Ramos (cell line): Measurements from ENCODE around the gene RAD51B.
"Not testable (repeated sequence)": the region's sequence is repeated elsewhere in the genome, so short reads cannot be mapped to it uniquely, and the experiment has no call there.

Experiments used
- in situ Hi-C: fragments of 300-500 bp; cut with MboI; formaldehyde crosslinking; loops from one replicate; pipeline ENCODE4 v1.14.3; 2022; ENCODE audit warnings: low sequenced_read_pairs; ENCODE audit not compliant: unreplicated experiment

The RAD51B gene

DNA sequence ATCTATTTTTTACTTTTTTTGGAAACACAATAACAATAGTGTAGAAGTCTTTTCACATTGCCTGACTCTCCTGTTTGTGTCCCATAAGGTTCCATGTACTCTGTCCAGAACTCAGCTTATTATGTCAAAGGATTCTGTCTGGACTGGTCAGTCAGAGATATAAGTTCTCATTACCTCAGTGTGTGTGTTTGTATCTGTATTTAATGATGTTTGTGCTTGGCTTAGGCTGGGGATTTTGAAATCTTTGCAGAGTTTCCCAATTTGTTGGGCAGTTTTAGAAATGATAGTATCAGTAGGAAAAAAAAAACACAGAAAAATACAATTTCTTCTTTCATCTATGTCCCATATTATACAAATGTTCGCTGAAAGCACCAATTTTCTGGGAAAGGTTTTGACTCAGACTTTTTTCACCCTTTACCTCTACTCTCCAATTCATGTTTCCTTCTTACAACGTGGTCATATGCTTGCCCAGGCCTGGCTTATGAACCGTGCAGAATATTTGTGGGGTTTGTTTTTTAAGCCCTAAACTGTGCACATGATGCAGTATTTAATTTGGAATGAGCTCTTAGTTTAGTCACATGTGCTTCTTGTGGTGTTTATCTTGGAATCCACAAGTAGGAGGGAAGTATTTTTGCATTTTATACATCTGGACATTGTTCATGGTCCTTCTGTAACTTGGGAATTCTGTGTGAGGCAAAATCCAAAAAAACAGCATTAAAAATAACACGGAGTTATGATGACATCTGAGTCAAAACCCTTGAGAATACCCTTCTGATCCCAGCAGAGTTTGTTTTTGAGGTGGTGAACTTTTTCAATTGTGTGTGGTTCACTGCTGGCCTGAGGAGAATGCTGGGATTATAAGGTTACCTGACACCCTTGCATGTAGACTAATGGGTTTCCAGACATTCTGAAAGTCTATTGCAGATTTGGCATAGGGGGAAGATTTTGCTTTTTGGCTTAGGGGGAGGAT, 121.2 kb downstream of the RAD51B start:
- in situ Hi-C loops: loop anchor here (25.0 kb wide), 1 partner anchor 297 kb away; no protein-coding TSS in a partner anchor

DNA sequence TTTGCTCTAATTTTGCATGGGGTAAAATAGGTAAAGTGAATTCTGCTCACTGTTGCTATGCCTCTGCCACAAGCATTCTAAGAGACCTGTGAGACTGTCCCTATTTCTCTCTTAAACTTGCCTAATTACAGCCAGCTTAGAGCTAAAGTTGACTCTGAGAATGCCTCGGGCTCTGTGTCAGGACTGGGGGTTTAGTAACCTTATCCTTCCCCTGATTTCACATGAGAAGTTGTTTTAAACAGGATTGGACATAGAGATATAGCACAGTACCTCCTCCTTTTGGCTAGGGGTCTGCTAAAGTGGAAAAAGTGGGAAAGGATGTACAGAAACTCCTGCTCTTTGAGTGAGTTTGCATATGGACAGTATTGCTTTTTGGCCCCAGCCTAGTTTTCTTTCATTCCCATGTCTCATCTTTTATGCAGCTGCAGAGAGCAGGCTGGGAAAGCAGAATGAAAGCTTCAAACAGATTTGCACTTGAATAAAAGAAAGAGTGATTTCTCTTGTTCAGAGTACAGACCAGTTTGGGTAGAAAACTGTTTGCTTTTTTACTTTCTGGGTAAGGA, 122.0 kb downstream of the RAD51B start:
- in situ Hi-C loops: loop anchor here (25.0 kb wide), 1 partner anchor 296 kb away; no protein-coding TSS in a partner anchor

GRCh38 chr14:67942080-67942710, 122.6 kb downstream of the RAD51B start:
- in situ Hi-C loops: loop anchor here (25.0 kb wide), 1 partner anchor 295 kb away; no protein-coding TSS in a partner anchor

- in situ Hi-C loops: loop anchor here (25.0 kb wide), 1 partner anchor 293 kb away; no protein-coding TSS in a partner anchor
These were observed 124.4 kb downstream of the RAD51B start for GRCh38 chr14:67943947-67944346.

GRCh38 chr14:67944605-67945004, 125.0 kb downstream of the RAD51B start:
- in situ Hi-C loops: loop anchor here (25.0 kb wide), 1 partner anchor 293 kb away; no protein-coding TSS in a partner anchor

GRCh38 chr14:67949771-67950170, 130.2 kb downstream of the RAD51B start:
- in situ Hi-C loops: loop anchor here (25.0 kb wide), 1 partner anchor 288 kb away; no protein-coding TSS in a partner anchor

DNA sequence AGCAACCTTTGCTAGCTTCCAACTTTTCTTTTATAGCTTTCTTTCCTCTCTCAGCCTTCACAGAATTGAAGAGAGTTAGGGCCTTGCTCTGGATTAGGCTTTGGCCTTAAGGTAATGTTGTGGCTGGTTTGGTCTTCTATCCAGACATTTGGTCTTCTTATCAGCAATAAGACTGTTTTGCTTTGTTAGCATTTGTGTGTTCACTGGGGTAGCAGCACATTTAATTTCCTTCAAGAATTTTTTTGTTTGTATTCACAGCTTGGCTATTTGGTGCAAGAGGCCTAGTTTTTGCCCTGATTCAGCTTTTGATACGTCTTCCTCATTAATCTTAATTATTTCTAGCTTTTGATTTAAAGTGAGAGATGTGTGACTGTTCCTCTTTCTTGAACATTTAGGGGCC, 130.8 kb downstream of the RAD51B start:
- in situ Hi-C loops: no loop called here

- in situ Hi-C loops: no loop called here
These were observed 132.1 kb downstream of the RAD51B start for GRCh38 chr14:67951529-67952135.

GRCh38 chr14:67952381-67952780, 132.8 kb downstream of the RAD51B start:
- in situ Hi-C loops: no loop called here

DNA sequence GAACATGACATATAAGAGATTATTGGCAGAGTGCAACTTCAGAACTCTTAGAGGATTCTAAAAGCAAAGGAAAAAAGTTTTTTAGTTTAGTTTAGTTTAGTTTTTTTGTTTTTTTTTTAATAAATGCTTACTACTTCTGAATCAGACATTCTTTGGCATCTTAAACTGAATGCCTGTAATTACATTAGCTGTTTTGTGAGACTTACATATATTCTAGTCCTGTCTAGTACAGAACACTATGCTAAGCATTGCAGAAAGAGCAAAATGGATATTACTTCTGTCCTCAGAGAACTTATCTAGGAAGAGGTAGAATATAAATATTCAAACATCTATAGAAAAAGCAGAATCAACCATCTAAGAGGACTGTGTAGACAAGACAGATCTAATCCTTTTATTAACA, 133.2 kb downstream of the RAD51B start:
- in situ Hi-C loops: no loop called here

- in situ Hi-C loops: no loop called here
These were observed 135.7 kb downstream of the RAD51B start for GRCh38 chr14:67955261-67955660.

DNA sequence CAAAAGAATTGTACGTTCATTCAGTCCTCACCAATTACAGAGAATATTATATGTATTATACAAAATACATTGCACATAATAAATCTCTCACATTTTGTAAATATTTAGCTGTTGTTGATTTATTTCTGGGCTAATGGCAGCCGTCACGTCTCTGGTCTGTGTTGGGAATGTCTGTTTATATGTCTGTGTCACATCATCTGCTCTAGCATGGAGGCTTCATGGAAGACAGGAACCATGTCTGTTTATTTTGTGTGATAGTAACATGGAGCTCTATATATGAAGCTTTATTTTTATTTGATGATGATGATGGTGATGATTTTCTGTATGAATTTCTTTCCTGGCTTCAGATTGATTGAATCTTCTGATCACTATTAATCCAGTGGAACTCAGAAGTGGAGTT, 138.4 kb downstream of the RAD51B start:
- in situ Hi-C loops: no loop called here

DNA sequence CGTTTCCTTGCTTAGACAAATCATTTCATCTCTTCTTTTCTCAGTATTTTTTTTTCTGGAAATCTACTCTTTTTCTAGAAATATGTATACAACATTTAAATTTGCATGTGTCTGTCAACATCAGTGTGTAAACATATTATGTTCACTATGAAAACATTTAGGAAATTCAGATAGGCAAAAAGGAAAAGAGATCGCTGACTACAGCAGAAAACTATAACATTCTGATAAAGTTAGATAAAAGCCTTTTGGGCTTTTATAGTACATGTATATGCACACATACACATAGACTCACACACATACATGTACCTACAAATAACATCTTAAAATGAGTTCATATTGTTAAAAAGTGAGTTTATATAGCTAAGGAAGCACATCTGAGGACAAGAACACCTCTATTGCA, 142.1 kb downstream of the RAD51B start:
- in situ Hi-C loops: no loop called here

DNA sequence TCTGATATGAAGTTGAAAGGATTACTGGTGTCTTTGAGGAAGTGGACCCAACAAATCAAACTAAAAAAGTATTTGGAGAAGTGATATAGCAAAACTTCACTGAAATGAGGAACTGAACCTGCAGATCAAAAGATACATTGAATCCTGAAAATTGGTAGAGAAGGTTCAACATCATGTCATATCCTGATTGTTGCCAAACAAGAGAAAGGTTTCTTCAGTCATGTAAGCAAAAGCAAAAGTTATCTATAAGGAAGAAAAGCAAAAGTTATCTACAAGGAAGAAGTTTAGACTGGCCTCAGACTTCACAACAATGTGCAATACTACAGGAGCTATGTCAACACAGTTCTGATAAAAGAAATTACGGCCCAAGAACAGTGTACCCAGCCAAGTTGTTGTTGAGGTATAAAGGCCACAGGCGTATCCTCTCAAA, 142.7 kb downstream of the RAD51B start:
- in situ Hi-C loops: no loop called here

GRCh38 chr14:67963545-67963944, 144.0 kb downstream of the RAD51B start:
- in situ Hi-C loops: no loop called here

GRCh38 chr14:67963960-67964812, 144.6 kb downstream of the RAD51B start:
- in situ Hi-C loops: no loop called here

DNA sequence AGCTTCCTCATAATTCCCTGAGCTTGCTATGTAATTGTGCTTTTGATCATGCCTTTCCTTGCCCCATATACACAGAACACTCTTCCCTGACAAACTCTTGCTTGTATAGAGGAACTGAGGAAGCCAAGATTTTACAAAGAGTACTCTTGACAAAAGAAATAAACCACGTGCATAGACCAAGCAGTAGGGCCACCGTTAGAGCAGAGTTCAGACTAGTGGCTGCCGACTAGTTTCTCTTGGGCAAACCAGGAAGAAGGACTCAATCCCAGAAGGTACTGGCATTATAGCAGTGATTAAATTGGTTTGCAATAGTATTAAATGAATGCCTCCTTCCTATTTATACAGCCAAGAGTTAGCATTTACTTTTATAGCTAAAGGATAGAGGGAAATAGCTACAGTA, 146.1 kb downstream of the RAD51B start:
- in situ Hi-C loops: no loop called here

GRCh38 chr14:67967206-67967605, 147.6 kb downstream of the RAD51B start:
- in situ Hi-C loops: no loop called here

GRCh38 chr14:67967970-67968369, 148.4 kb downstream of the RAD51B start:
- in situ Hi-C loops: not testable (repeated sequence)
